RPMI8226 (cell line): Measurements from ENCODE around the gene SFXN5.

Source experiments
- DNase-seq: peaks from one replicate; pipeline ENCODE4 v3.0.0-alpha.2; 2015

Gene SFXN5

GRCh38 chr2:72892506-72893173, 178.9 kb downstream of the SFXN5 start:
- peak; percentile 85 for DNase-seq
